ENCODE measurements around the gene PAQR8.

The PAQR8 gene

DNA sequence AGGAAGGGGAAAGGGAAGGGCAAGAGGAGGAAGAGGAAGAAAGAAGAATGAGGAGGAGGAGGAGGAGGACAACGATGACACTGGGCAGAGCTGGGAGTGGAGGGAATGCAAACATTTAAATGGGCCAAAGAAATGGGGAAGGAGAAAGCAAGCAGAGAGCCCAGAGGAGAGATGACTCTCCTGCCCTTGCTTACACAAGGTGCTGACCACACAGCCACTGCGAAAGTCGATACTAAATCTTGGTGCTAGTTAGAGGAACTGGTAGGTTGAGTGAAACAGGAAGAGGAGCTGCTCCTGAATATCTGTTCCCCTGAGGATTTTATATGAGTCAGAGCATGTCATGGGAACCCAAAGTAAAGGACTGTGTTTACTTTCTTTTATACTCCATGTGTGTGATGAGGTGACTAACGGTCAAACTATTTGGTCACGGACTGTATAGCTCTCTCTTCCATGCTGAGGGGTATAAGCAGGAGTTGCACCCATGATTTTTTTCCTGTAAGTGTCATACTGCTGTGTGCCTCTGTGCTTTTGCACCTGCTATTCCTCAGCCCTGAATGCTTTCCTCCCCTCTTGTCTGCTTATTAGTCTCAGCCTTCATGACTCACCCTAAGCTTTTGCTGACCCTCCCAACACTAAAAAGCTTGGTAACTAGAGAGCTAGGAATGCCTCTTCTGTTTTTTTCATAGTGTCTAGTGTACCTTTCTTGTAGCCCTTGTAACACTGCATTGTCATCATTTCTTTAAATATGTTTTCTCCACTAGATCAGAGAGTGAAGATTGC, 9.5 kb upstream of the PAQR8 start:
- H3K9me3 ChIP-seq (ENCODE audit: insufficient read depth, low read depth, low read length) = no peaks in the 10 kb centered on the region
- no peak overlapping the region for H3K4me3 ChIP-seq (ENCODE audit: low read length)
- no peak overlapping the region for H3K27ac ChIP-seq (ENCODE audit: low read length)
- no peaks in the 10 kb centered on the region for H3K27me3 ChIP-seq (ENCODE audit: insufficient read depth, low read length)
- H3K4me1 ChIP-seq (ENCODE audit: insufficient read depth, low read length) = peaks cover 5% of the 10 kb centered on the region; the same call in 1 of the 2 replicates
- H3K9ac ChIP-seq (ENCODE audit: low read depth, low read length) = no peak overlapping the region
- H3K36me3 ChIP-seq (ENCODE audit: insufficient read depth, low read depth, low read length) = no peaks in the 10 kb centered on the region

DNA sequence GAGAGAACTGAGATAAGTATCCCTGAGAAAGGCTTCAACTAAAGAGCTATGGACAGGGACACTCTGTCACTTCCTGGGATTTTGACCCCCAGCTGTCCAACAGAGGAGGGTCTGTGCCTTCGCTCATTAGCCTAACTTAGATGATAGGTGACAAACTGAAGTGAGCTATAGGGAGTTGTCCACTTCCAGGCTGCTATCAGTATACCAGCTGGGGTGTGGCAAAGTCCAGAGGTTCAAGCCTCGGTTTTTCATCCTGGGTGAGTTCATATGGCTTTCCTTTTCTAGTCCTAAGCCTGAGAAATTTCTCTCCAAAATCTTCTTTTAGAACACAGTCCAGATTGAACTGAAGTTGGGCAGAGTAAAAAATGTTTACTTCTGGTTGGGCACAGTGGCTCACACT, 5.9 kb upstream of the PAQR8 start:
- Histone ChIP-seq H3K27ac (ENCODE audit: low read length) (no peak overlapping the region), H3K9ac (ENCODE audit: low read depth, low read length) (no peak overlapping the region), H3K4me1 (ENCODE audit: insufficient read depth, low read length) (peaks cover 5% of the 10 kb centered on the region), H3K4me3 (ENCODE audit: low read length) (no peak overlapping the region), H3K9me3 (ENCODE audit: insufficient read depth, low read depth, low read length) (no peaks in the 10 kb centered on the region), H3K36me3 (ENCODE audit: insufficient read depth, low read depth, low read length) (no peaks in the 10 kb centered on the region), H3K27me3 (ENCODE audit: insufficient read depth, low read length) (peaks cover 8% of the 10 kb centered on the region; the same call in 1 of the 2 replicates)

DNA sequence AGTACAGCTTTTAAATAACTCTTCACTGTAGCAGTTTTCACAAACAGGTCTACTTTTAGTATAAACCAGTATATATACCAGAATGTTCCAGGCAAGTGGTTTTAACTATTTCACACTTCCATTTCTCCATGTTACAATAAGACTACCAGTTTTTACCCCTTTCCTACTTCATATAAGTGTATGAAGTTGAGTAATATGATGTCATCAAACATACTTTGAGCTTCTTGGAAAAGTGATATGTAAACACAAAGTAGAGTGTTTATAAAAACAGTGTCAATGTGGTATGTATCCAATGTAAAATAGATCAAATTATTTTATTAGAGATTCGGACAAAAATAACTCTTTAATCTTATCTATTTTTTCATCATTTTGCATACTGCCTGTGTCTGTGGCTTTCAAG, 2.5 kb upstream of the PAQR8 start:
- H3K4me1 ChIP-seq (ENCODE audit: insufficient read depth, low read length) = peaks cover 4% of the 10 kb centered on the region; the same call in 1 of the 2 replicates
- H3K36me3 ChIP-seq (ENCODE audit: insufficient read depth, low read depth, low read length) = no peaks in the 10 kb centered on the region
- no peaks in the 10 kb centered on the region for H3K9me3 ChIP-seq (ENCODE audit: insufficient read depth, low read depth, low read length)
- H3K27me3 ChIP-seq (ENCODE audit: insufficient read depth, low read length) = peaks cover 32% of the 10 kb centered on the region
- H3K27ac ChIP-seq (ENCODE audit: low read length) = no peak overlapping the region
- H3K4me3 ChIP-seq (ENCODE audit: low read length) = no peak overlapping the region
- no peak overlapping the region for H3K9ac ChIP-seq (ENCODE audit: low read depth, low read length)

DNA sequence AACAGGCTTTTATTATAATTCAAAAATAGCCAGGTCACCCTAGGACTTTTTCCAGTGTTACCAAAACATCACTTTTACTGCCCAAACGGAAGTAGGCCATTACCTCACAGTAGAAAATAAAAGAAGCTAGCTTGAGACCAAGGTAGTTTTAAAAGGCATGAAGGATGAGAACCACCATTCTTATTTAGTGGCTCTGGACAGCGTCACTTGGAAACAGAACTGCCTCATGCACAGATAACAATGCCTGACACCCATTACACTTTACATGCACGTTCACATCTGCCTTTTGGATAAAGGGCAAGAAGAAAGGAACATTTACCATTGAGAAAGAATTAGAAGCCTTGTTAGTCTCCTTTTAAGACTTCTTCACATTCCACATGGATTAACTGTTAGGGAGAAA, 1.9 kb upstream of the PAQR8 start:
- no peak overlapping the region for H3K27ac ChIP-seq (ENCODE audit: low read length)

DNA sequence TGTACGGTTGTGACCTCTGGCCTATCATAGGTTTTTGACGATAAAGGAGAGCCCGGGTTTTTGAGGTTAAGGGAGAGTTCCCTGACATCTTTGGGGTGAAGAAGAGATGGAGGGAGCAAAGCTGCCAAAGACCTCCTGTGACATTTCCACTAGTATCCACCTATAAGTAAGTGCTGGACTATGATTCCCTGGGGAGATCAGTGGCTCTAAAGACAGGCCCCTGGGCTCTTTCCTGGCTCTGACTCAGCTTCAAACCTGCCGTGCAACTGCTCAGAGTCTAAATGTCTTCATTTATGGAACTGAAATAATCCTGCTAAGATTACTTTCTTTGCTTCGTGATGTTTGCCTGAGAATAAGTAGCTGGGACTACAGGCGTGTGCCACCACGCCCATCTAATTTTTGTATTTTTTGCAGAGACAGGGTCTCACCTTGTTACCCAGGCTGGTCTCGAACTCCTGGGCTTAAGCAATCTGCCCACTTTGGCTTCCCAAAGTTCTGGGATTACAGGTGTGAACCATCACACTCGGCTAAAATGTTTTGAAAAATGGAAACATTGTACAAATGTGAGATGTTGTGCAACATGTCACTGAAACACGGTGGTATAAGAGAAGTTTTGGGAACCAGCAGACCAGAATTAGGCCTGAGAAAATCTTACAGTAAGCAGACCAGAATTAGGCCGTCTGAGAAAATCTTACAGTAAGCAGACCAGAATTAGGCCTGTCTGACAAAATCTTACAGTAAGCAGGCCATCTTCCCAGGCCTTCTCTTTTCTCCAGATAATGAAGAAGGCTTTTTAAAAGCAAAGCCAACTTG, 1.1 kb upstream of the PAQR8 start:
- Histone ChIP-seq H3K36me3 (ENCODE audit: insufficient read depth, low read depth, low read length) (no peaks in the 10 kb centered on the region), H3K9me3 (ENCODE audit: insufficient read depth, low read depth, low read length) (no peaks in the 10 kb centered on the region), H3K27ac (ENCODE audit: low read length) (no peak overlapping the region), H3K9ac (ENCODE audit: low read depth, low read length) (peak overlapping the region; percentile 81; the same call in 1 of the 2 replicates), H3K4me3 (ENCODE audit: low read length) (peak overlapping the region; percentile 90), H3K27me3 (ENCODE audit: insufficient read depth, low read length) (peaks cover 32% of the 10 kb centered on the region), H3K4me1 (ENCODE audit: insufficient read depth, low read length) (peaks cover 4% of the 10 kb centered on the region; the same call in 1 of the 2 replicates)

More for the DNA sequence above, 1.9 kb upstream of the PAQR8 start:
- H3K9me3 ChIP-seq (ENCODE audit: insufficient read depth, low read depth, low read length) = no peaks in the 10 kb centered on the region
- no peak overlapping the region for H3K4me3 ChIP-seq (ENCODE audit: low read length)
- H3K36me3 ChIP-seq (ENCODE audit: insufficient read depth, low read depth, low read length) = no peaks in the 10 kb centered on the region
- H3K27me3 ChIP-seq (ENCODE audit: insufficient read depth, low read length) = peaks cover 32% of the 10 kb centered on the region
- peaks cover 4% of the 10 kb centered on the region; the same call in 1 of the 2 replicates for H3K4me1 ChIP-seq (ENCODE audit: insufficient read depth, low read length)
- no peak overlapping the region for H3K9ac ChIP-seq (ENCODE audit: low read depth, low read length)

DNA sequence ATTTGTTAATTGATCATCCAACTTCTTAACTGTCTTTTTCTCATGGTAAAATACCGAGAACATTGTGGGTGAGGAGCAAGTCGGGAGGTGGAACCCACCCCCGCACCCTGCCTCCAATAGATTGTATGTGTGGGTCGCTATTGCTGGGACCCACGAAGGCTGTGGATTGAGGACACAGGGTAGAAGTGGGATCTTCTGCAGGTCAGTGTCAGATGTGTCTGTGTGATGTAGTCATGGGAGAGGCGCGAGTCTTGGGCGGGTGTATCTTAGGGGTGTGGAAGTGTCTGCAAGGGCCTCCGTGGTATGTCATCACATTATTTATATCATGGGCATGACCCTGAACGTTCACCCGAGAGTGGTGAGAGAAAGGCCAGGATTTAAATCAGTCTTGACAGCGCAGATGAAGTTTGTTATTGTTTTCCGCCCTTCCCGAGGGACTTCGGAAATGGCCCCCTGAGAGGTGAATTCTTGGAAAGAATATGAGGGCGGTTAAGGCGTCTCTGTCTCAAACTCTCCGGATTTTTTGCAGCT, 472 bp upstream of the PAQR8 start:
- no peaks in the 10 kb centered on the region for H3K9me3 ChIP-seq (ENCODE audit: insufficient read depth, low read depth, low read length)
- peak overlapping the region; percentile 81; the same call in 1 of the 2 replicates for H3K9ac ChIP-seq (ENCODE audit: low read depth, low read length)
- peaks cover 32% of the 10 kb centered on the region for H3K27me3 ChIP-seq (ENCODE audit: insufficient read depth, low read length)
- H3K4me3 ChIP-seq (ENCODE audit: low read length) = peak overlapping the region; percentile 90
- H3K27ac ChIP-seq (ENCODE audit: low read length) = no peak overlapping the region
- H3K36me3 ChIP-seq (ENCODE audit: insufficient read depth, low read depth, low read length) = no peaks in the 10 kb centered on the region
- peaks cover 4% of the 10 kb centered on the region; the same call in 1 of the 2 replicates for H3K4me1 ChIP-seq (ENCODE audit: insufficient read depth, low read length)

DNA sequence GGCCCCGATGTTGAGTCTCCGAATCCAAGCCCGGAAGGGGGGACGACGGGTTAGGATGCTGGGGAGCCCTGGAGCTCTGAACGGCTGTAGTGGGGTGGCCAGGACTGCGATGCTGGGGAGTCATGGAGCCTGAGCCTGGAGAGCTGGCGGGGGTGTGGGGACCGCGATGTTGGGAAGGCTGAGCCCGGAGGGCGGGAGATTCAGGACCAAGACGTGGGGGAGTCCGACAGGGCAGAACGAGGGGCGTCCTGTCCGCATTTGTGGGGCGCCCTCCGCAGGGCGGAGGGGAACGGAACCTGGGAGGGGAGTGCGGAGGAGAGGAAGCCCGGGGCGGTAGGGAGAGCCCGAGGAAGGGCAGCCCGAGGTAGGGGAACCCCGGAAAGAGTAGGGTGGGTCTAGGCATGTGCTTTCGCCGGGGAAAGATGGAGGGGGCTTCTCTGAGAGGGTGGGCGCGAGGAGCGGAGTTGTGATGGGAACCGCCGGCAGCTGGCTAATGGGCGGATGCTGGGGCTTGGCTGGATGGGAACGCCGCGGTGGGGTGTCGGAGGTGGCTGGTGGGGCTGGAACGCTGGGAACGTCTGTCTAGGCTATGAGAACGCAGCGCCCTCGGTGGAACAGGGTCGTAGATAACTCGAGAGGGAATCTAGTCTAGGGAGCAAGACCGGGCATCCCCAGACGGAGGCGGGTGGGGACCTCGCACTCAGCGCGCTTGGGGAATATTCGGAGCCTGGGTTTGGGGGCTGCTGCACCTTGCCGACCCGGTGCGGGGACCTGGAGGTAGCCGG, 684 bp downstream of the PAQR8 start:
- Histone ChIP-seq H3K4me1 (ENCODE audit: insufficient read depth, low read length) (peaks cover 4% of the 10 kb centered on the region; the same call in 1 of the 2 replicates), H3K36me3 (ENCODE audit: insufficient read depth, low read depth, low read length) (no peaks in the 10 kb centered on the region), H3K27ac (ENCODE audit: low read length) (no peak overlapping the region), H3K9ac (ENCODE audit: low read depth, low read length) (peak overlapping the region; percentile 80; the same call in 1 of the 2 replicates), H3K4me3 (ENCODE audit: low read length) (peak overlapping the region; percentile 90), H3K9me3 (ENCODE audit: insufficient read depth, low read depth, low read length) (no peaks in the 10 kb centered on the region), H3K27me3 (ENCODE audit: insufficient read depth, low read length) (peaks cover 32% of the 10 kb centered on the region)

DNA sequence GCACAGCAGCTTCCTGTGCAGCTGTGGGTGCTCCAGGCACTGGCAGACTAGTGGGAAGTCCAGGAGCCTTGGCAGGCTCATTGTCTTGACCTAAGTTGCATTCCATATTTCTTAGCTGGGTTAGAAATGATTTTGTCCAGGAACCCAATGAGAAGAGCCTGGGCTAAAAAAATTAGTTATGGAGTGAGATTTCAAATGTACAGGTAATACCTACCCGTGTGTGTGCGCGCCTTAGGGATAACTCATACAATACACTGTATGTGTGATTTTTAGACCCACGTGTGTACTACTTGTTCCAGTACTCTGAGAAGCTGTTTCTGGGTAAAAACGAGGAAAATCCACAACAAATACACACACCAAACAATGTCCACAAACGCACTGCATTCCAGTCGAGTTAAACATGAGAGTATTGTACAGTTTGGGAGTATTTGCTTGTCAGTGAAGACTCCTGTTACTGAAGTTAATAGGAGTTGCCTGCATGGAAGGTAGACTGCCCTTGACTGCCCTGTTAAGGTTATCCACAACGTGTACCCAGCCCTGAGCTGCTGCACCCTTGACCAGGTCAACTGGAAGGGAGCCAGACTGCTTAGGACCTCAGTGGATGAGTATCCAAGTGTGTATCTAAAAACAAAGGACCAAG, 1.4 kb downstream of the PAQR8 start:
- H3K9ac ChIP-seq (ENCODE audit: low read depth, low read length) = peak overlapping the region; percentile 80; the same call in 1 of the 2 replicates
- peaks cover 4% of the 10 kb centered on the region; the same call in 1 of the 2 replicates for H3K4me1 ChIP-seq (ENCODE audit: insufficient read depth, low read length)
- H3K27ac ChIP-seq (ENCODE audit: low read length) = no peak overlapping the region
- no peaks in the 10 kb centered on the region for H3K9me3 ChIP-seq (ENCODE audit: insufficient read depth, low read depth, low read length)
- H3K27me3 ChIP-seq (ENCODE audit: insufficient read depth, low read length) = peaks cover 32% of the 10 kb centered on the region
- peak overlapping the region; percentile 90 for H3K4me3 ChIP-seq (ENCODE audit: low read length)
- no peaks in the 10 kb centered on the region for H3K36me3 ChIP-seq (ENCODE audit: insufficient read depth, low read depth, low read length)

DNA sequence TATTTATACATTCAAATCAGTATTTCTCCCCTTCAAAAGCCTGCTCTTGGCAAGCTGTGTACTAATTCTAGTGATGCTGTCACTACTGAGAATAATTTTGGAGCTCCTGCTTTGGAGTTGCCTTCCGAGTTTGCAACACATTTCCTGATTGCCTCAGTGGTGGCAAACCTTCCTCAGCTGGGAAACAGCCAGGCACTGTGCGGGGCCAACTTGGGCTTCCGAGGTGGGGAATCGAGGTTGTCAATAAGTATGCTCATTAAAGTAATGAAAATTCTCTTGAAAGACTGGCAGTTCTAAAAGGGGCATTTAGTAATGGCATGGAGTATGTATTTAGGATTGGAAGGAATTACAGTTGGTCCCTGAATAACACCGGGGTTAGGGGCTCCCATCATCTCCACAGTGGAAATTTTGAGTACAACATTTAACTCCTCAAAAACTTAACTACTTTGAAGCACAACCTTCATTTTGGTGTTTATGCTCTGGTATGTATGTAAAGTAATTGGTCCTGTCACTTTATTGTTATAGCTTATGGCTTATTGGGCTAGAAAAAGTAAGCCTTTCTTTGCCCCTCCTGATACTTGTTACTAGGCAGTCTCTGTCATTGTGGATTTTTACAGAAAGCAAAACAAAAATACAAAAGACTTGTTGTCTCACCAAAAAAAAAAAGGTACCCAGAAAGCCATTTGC, 2.7 kb downstream of the PAQR8 start:
- peaks cover 4% of the 10 kb centered on the region; the same call in 1 of the 2 replicates for H3K4me1 ChIP-seq (ENCODE audit: insufficient read depth, low read length)
- H3K4me3 ChIP-seq (ENCODE audit: low read length) = no peak overlapping the region
- no peaks in the 10 kb centered on the region for H3K9me3 ChIP-seq (ENCODE audit: insufficient read depth, low read depth, low read length)
- no peak overlapping the region for H3K9ac ChIP-seq (ENCODE audit: low read depth, low read length)
- H3K36me3 ChIP-seq (ENCODE audit: insufficient read depth, low read depth, low read length) = no peaks in the 10 kb centered on the region
- no peak overlapping the region for H3K27ac ChIP-seq (ENCODE audit: low read length)
- H3K27me3 ChIP-seq (ENCODE audit: insufficient read depth, low read length) = peaks cover 32% of the 10 kb centered on the region

DNA sequence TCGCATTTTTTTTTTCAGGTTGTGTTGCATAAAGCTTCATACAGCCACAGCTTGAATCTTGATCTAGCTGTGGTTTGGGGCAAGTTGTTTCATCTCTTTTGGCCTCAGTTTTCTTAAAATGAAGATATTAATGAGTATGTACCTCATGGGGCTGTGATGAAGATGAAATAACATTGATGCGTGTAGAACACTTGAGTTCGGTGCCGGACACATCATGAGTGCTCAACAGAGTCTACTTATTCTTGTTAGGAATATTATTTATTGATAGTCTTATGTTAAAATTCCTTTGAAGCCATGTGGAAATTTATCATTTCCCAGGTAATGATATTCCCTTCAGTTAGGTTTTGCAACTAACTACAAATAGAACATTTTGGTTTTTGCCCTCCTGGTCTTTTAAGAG, 3.4 kb downstream of the PAQR8 start:
- H3K27ac ChIP-seq (ENCODE audit: low read length) = no peak overlapping the region
- no peak overlapping the region for H3K9ac ChIP-seq (ENCODE audit: low read depth, low read length)
- no peak overlapping the region for H3K4me3 ChIP-seq (ENCODE audit: low read length)
- no peaks in the 10 kb centered on the region for H3K36me3 ChIP-seq (ENCODE audit: insufficient read depth, low read depth, low read length)
- peaks cover 31% of the 10 kb centered on the region for H3K27me3 ChIP-seq (ENCODE audit: insufficient read depth, low read length)
- peaks cover 4% of the 10 kb centered on the region; the same call in 1 of the 2 replicates for H3K4me1 ChIP-seq (ENCODE audit: insufficient read depth, low read length)
- H3K9me3 ChIP-seq (ENCODE audit: insufficient read depth, low read depth, low read length) = no peaks in the 10 kb centered on the region
